GM18520 (cell line): ENCODE measurements around the gene RPL39L.

Source experiments
- ATAC-seq: cut with Tn5 transposase; IDR thresholded peaks from one replicate; pipeline ENCODE4 v1.9.1; 2021; ENCODE audit not compliant: unreplicated experiment

RPL39L gene

DNA sequence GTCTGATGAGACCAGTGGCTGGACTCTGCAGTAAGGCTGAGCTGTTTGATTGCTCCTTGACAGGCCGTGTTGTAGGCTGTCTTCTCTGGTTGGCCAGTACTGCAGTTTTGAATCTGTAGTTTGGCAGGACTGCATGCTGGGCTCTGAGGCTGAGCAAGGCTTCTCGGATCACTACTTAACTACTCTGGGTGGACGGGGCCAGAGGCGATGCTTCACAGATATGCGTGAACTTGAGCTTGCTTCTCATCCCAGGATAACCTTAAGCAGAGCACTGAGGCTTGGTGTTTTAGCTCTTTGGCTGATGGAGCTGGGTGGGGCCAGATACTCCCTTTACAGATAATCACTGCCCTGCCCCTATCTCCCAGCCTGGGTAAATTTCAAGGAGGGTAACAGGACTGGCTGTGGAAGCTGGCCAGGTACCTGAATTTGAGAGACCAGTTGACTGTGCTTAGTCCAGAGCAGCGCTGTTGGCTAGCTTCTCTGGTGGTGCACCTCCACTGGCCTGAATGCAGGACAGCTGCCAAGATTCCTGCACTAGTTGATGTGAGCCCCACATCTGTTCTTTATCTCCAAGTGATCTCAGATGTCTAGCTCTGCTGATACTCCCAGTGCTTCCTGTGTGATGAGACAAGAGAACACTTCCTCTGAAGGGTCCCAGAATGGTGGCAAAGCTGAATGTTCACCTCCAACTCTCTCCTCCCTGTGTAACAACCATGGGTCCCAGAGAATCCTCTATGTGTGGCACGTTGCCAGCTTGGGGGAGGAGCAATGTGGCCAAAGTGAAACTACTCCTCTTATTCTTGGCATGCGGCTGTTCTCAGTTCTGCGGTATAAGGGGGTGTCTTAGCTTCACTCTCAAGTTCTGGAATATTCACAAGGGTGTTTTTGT lies 37.9 kb downstream of the RPL39L start:
- ATAC-seq: no peak

GRCh38 chr3:187098923-187099512 lies 40.3 kb downstream of the RPL39L start:
- no peak for ATAC-seq

DNA sequence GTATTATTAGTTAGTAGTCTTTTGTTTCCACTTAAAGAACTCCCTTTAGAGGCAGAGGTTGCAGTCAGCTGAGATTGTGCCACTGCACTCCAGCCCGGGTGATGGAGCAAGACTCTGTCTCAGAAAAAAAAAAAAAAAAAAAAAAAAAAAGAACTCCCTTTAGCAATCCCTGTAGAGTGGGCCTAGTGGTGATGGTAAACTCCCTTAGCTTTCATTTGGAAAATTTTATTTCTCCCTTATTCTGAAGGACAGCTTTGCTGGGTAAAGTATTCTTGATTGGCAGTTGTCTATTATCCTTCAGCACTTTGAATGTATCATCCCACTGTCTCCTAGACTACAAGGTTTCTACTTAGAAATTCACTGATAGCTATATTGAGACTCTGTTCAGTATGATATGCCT lies 46.0 kb downstream of the RPL39L start:
- no peak for ATAC-seq

DNA sequence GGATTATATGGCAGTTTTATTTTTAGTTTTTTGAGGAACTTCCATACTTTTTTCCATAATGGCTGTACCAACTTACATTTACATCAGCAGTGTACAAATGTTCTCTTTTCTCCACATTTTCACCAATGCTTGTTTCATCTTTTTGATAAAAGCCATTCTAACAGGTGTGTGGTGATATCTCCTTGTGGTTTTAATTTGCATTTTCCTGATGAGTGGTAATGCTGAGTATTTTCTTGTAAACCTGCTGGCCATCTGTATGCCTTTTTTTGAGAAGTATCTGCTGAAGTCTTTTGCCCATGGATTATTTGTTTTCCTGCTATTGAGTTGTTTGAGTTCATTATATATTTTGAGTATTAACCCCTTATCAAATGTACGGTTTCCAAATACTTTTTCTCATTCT lies 50.6 kb downstream of the RPL39L start:
- no peak for ATAC-seq

GRCh38 chr3:187086831-187087230 lies 52.5 kb downstream of the RPL39L start:
- no peak for ATAC-seq

GRCh38 chr3:187085933-187086332 lies 53.4 kb downstream of the RPL39L start:
- ATAC-seq: no peak

DNA sequence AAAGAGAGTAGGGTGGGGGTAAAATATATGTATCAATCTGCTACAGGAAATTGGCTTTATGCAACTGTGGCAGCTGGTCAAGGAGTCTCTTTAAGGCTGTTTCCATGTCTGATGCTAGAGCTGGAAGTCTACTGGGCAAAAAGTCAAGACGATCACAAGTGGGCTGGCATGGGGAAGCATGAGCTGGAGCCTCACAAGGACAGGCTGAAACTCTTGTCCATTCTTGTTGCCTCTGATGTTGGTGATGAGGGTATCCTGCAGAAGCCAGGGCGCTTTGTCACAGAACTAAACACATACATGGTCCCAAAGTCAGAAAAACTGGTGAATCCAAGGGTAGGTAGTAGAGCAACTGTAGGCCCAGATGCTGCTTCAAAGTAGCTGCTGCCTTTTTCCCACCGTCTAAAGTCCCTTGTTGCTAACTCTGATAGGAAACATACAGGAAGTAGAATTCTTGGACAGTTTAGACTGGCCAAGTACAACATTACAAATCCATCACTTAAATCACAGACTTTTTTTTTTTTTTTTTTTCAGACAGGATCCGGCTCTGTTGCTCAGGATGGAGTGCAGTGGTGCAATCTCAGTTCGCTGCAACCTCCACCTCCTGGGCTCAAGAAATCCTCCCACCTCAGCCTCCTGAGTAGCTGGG lies 54.2 kb downstream of the RPL39L start:
- ATAC-seq: no peak

- ATAC-seq: no peak
Measured at GRCh38 chr3:187084580-187084979, 54.7 kb downstream of the RPL39L start.

- no peak for ATAC-seq
Measured at GRCh38 chr3:187084126-187084525, 55.2 kb downstream of the RPL39L start.

DNA sequence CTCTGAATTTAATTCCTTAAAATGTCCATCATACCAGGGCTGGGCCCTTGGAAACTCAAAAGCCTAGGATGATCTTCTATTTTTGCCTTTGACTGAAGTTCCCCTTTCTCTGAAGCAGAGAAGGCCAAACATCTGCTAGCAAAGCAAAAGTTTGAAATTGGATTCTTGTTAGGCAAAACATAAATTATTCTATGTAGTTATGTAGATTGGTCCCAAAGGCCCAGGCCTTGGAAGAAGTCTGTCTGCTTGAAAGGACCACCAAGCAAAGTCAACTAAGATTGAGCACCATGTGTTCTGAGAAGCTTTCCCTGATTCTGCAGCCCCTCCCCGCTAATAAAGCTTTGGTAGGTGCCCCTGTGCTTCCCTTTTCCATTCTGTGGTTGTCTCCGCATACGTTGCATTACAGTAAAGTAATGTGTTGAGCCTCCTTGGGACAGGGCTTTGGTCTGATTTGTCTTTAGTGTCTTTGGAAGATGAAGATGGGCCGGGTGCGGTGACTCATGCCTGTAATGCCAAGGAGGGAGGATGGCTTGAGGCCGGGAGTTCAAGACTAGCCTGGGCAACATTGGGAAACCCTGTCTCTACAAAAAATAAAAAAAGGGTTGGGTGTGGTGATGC lies 56.4 kb downstream of the RPL39L start:
- no peak for ATAC-seq

DNA sequence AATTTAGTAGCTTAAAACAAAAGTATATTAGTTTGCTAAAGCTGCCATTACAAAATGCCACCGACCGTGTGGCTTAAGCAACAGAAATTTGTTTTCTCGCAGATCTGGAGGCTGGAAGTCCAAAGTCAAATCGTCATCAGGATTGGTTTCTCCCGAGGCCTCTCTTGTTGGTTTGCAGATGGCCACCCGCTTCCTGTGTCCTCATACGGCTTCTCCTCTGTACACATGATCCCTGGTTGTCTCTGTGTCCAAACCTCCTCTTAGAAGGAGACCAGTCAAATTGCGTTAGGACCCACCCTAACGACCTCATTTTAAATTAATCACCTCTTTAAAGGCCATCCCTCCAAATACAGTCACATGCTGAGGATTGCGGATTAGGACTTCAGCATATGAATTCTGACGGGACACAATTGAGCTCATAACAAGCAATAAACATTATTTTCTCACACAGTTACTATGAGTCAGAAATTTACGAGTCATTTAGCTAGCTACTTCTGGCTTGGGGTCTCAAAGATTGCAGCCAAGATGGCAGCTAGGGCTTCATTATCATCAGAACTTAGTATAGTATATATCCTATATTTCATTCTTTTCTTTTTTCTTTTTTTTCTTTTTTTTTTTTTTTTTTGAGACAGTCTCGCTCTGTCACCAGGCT lies 58.4 kb downstream of the RPL39L start:
- ATAC-seq: no peak

- ATAC-seq: no peak
Measured at GRCh38 chr3:187079090-187080022, 59.9 kb downstream of the RPL39L start.

DNA sequence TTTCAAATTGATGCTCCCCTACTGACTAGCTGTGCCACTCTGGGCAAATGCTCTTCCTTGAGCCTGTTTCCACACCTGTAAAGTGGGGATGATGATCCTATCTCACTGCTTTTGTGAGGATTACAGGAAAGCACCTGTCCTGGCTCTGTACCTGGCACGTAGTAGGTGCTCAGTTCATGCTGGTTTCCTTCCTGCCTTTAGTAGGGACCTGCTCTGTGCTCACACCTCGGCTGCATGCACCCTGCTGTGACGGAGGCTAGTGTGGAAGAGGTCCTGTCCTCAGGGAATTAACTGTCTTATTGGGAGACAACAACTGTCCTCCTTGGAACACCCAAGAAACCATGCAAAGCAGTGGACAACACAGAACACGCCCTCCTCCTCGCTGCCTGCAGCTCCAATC lies 61.8 kb downstream of the RPL39L start:
- ATAC-seq: no peak

GRCh38 chr3:187077085-187077484 lies 62.2 kb downstream of the RPL39L start:
- ATAC-seq: no peak

DNA sequence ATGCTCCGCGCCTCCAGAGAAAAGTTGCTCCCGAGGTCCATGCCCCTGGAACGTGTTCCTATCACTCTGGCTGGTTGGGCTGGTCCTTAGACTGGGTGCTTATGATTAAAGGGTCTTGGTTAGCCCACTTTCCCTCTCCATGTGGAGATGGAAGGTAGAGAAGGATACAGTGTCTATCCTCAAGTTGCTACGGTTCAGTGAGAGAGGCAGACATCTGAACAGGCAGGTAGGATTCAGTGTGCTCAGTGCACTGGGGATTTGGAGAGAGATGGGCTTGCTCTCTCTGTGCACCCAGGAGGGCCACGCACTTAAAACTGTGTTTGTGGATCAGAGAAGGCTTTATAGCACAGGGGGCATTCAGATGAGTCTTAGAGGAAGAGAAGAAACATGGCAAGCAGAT lies 63.0 kb downstream of the RPL39L start:
- no peak for ATAC-seq

- ATAC-seq: no peak
Measured at GRCh38 chr3:187074846-187075245, 64.5 kb downstream of the RPL39L start.

DNA sequence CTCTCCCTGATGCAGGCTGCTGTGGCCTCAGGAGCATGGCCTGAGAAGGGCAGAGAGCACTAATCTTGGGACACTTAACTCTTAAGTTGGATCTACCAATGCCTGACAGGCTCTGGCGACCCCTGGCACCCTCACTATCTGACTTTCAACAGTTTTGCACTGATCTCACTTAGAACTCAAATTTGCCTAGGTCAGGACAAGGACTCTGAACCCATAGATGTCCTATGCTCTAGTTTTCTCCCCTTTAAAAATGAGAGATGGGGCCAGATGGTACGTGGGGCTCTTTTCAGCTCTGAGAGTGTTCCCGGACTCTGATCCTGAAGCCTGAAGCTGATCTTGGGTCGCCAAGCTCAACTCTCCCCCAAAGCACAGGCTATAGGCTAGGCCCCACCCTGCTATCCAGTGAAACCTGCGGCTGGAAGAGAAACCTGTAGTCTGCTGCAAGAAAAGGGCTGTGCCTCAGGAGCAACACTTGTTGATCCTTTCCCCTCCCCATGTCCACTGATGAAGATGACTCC lies 65.7 kb downstream of the RPL39L start:
- no peak for ATAC-seq

GRCh38 chr3:187072511-187072910 lies 66.8 kb downstream of the RPL39L start:
- no peak for ATAC-seq

GRCh38 chr3:187072102-187072501 lies 67.2 kb downstream of the RPL39L start:
- no peak for ATAC-seq
